Testis (tissue), 2 donors: Measurements from ENCODE around the gene SCARB1.

Experiments used
- CTCF ChIP-seq, 3 experiments: fragments of 450-650 bp in 2 of 3; fragments of 200-600 bp in 1 of 3; sonication (generic) in 1 of 3; IDR thresholded peaks; one replicate each; pipeline ENCODE4 v1.5.1; 2016 to 2019; ENCODE audit warnings: antibody characterized with exemption in 3 of 3, mild to moderate bottlenecking in 2 of 3, moderate library complexity in 1 of 3
- POLR2A ChIP-seq: fragments of 450-650 bp; IDR thresholded peaks from one replicate; pipeline ENCODE4 v1.6.1; 2017; ENCODE audit warnings: antibody characterized with exemption, mild to moderate bottlenecking, moderate library complexity

- no peak for TF ChIP-seq CTCF (IDR thresholded peaks at IDR 0.05)
- no peak for TF ChIP-seq POLR2A
These were observed 35.2 kb downstream of the SCARB1 start for GRCh38 chr12:124828264-124829007.
